NCI-H345 (cell line): ENCODE results near the gene FMNL2.

Source experiments
- DNase-seq: peaks from one replicate; lab custom pipeline; 2025; lab: John Stamatoyannopoulos, UW

Gene FMNL2

DNA sequence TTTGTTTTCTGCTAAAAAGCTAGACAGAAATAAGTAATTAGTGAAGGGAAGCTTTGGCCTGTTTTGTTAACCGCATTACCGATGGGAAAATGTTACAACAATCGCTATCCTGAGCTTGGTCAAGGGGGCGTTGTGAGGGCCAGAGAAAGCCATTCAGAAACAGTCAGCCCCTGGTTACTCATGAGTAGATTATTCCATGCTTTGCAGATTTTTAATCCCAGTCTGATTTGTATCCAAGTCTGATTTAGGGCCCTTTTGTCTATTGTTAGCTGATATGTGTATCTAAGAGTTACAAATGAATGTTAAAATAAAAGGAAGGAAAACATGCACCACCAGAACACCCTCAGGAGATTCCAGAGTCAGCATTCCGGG lies 283.2 kb downstream of the FMNL2 start:
- DNase-seq: no peak

DNA sequence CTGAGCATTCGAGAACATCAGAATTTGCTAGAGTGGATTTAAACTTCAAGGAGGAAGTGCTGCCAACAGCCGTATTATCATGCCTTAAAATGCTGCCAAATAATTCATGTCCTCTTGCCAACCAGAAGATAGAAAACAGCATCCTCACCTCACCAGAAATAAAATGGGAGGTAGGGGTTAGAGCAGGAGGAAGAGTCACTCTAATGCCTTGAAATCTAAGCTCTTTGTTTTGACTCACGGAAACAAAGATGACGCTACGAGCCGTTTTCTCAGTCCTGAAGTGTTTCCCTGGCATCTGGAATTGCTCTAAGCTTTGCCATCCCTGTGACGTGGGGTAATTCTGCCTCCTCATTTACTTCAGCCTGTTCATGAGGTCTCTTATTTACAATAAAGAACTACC lies 285.2 kb downstream of the FMNL2 start:
- no peak for DNase-seq

DNA sequence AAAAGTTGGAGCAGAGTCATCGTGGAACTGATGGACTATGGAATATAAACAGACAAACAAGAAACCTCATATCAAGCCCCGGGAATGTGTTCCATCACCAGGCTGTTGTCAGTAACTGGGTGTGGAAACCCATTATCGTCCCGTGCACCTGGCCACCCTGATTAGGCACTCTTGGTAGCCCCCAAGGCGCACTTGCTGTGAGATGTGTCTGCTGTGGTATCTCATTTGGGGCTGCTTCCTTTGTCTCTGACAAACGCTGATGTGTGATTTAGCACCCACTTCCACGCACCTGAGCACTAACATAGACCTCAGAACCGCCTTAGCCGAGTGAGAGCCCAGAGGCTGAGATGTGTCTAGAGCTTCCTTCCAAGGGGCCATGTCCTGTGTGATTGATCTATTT lies 286.0 kb downstream of the FMNL2 start:
- no peak for DNase-seq

DNA sequence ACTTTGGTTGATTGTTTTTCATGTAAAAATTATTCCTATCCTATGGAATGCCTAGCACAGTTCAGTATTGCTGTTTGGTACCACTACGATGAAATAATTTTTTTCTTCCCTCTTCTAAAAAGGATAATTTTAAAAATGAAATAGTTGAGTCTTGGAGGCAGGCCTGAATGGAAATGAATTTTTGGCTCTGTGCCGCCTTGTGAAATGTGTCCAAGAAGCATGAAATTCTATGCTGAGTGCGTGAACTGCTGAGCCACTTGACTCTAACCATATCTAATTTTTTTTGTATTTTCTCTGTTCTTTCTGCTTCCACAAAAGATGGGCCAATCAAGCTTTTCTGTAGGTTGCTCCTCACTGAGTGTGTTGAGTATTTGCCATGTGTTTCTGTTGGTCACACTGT lies 287.2 kb downstream of the FMNL2 start:
- no peak for DNase-seq

DNA sequence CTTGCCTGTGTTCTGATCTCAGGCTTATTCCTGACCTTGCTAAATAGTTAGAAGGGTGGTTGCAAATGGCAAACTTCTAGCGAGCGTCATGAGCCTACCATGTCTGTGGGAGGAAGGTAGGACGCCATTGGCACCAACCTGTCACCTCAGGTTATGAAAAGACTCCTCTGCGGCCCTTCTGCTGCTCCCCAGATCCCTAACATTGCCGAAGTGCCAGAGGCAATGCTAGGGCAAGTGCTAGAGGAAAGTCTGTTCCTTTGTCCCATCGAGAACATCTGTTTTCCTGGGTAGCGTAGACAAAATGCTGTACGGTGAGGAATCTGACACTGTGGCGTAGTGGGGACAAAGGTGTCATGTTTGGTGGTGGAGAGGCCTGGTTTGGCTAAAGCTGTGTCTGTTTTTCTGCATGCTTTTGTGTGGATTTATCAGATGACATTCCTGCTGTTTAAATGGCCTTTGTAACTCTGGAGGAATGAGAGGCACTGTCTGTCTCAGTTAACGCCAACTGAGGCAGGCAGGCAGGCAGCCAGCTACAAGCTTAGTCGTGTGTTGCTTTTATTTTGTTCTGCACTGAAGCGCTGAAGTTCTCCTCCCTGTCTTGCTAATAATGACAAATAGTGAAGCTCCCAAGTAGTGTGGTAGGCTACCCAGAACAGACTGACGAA lies 288.2 kb downstream of the FMNL2 start:
- no peak for DNase-seq

DNA sequence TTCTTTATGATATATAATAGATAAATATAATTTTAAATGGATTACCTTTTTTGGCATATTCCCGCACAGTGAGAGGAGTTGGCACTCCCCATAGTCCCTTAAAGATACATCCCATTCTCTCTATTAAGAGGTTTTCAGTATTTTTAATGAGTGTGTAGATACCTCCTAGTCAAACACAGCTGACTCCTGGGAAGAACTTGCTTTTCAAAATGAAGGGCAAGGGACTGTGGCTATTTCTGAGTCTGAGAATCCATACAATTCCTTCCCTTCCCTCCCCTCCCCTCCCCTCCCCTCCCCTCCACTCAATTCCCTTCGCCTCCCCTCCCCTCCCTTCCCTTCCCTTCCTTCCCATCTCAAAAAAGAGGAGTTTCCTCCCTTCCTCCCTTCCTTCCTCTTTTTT lies 288.8 kb downstream of the FMNL2 start:
- no peak for DNase-seq

DNA sequence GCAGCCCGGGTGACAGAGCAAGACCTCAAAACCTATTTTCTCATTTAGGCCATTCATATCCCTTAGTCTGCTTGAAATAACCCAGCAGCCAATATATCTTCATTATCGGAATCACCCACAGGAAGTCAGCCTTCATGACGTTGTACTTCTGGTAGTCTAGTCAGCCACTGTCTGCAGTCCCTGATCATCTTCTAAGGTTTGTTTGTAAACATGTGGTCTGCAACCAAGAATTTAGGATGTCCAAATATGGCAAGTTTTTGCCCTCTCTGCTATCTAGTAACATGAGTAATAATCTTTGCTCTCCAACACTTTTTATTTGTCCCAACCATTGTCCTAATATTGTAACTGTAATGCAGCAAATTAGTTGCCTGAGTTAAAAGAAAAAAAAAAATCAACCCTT lies 289.8 kb downstream of the FMNL2 start:
- DNase-seq: no peak

DNA sequence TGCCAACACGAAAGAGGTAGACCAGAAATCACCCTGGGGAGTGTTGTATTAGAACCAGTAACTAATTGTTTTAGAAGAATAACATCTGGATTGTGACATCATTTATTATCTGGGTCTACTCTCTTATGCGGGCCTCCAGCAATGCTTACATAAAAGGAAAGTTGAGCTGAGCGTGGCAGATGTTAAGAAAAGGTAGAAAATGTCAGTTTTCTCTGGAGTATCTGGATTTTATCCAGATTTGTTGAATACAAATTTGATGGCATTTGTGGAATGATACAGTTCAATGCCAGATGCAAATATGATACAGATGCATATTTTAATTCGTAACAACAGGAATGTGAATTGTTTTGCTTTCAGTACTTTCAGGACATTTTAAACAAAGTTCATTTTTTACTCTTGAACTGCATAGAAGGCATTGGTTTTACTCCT lies 292.0 kb downstream of the FMNL2 start:
- DNase-seq: no peak

DNA sequence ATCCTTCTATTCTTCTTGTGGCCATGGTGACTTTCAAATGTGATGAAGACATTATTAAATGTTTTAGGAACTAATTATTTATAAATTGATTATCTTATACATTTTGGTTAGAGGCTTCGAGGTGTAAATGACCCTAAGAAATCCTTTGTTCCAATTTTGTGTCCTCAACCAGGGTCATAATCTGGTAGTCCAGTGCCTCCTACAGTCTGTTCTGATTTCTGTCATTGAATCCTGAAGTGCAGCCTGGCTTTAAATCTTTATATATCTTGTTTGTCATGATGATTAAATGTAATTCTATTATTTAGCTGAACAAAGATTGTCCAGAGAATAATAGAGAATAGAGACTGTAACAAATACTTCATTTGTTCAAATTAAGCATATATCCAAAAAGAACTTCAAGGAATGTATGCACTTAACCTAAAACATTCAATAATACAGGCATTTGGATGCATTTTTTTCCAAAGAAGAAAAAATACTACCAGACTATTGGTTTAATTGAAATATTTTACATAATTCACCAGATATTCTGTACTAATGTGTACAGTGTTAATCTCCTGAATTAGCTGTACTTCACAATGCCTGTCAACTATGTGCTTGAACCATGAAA lies 292.5 kb downstream of the FMNL2 start:
- no peak for DNase-seq

DNA sequence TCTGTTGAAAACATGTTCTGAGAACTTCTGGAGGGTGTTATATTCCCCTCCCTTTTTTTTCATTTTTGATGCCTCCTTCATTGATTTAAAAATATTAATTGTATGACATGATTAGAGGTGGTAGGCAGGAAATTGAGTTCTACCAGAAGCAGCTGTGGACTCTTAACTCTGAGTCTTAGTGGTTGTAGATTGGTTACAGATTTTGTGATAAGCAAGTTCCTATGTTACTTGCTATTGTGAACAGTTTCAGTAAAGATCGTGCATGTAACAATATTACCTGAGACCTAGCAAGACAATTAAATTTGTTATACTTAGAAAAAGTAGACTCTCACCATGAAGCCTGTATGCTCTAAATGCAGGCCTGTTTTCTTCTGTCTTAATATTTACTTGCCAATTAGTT lies 294.2 kb downstream of the FMNL2 start:
- DNase-seq: no peak

DNA sequence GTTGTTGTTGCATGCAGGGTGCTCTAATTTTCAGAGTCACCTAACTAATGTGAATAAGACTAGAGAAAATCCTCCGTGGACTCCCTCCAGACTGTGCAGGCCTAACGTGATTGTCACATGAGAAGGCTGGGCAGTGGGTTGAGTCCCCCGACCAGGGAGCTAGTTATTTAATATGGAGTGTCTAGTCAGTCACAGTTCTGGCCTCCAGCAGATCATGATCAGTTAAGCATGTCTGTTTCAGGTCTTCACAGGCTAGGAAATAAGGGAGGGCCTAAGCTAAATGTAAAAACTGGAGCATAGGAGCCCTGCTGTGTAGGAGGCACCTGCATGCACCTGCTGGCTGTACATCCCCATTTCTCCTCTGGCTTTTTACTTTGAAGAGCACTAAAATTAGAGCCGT lies 295.5 kb downstream of the FMNL2 start:
- DNase-seq: peak; percentile 69

DNA sequence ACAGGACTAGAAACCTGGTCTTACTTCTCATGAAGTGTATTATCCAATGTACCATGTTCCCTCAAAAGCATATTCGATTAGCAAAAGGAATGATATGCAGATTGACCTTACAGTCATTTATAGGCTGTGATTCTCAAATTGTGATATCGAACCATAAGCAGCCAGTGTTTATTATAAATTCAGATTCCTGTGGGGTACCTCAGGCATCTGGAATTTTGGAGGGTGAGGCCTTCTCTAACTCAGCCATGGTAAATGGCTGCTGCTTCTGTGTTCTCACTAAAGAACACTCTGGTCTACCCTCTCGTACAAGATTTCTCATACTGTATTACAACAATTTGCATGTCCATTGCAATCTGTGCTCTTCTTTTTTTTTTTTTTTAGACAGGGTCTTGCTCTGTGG lies 297.8 kb downstream of the FMNL2 start:
- no peak for DNase-seq

DNA sequence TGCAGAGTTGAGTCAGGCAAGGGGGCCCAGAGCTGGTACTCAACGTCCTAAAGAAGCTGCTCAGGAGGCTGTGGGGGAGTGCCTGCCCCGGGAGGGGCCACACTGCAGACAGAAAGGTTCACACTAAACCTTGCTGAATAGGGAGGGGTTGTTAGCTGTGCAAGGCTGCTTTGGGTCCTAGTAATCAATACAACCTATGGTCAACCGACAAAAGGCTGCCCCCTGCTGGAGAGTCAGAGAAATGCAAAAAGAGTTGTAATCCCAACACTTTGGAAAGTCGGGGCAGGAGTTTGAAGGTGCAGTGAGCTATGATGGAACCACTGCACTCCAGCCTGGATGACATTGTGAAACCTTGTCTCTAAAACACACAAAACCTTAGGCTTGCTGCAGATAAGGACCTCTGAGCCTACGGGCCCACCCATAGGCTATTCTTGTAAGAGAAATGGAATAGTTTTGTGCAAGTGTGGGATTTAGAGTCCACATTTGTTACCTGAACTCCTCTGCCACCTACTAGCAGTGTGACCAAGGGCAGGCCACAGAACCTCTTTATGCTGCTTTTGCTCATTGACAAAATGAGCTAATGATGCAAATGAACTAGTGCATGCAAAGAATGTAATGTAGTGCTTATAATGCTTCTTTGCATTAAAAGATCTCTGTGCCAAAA lies 300.8 kb downstream of the FMNL2 start:
- peak; percentile 51 for DNase-seq

DNA sequence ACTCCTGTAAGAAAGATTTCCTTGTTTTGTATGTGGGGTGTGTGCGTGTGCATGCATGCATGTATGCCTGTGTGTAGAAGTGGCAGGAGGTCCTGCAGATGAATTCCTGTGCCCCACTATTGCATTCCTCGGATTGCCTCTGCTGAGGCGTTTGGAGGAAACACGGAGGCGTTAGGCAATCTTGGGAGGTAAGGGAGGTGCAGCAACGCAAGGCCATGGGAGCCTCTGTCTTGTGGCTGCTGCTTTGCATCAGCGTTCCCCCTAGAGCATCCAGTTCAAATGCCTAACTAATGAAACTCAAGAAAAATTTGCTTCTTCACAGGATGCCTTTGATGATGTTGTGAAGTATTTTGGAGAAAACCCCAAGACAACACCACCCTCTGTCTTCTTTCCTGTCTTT lies 302.3 kb downstream of the FMNL2 start:
- no peak for DNase-seq

DNA sequence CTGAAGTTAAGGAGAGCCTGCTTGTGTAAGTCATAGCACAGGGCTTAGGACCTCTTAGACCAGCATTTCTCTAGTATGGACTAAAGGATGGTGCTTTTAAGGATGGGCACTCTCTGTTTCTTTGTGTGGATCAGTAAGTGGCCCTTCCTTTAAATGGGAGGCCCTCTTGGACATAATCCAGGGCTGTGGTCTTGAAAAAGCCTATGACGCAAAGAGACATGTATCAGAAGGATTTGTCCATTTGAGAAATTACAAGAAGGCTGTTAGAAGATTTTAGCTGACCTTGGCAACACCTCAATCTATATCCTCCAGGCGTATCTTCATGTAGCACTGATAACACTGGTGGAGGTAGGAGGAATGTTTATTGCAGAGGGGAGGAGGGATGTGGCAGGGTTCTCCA lies 303.1 kb downstream of the FMNL2 start:
- no peak for DNase-seq

DNA sequence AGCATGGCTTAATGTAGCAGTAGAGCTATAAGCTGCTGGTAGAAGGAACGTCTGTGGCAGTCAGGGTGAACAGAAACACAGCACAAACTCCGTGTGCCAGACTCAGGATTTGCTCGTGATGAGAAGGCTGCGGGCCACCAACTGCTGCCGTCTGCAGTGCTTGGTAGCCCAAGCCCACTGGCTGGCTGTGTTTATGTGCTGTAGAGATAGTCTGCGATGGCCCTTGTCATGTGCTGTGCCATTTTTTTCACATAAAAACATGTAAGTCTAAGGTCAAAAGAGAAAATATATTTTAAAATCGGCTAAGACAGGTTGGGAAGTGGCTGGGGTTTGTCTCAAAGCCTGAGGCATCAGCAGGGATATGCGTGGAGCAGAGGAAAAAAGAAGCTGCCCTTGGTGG lies 303.6 kb downstream of the FMNL2 start:
- no peak for DNase-seq

DNA sequence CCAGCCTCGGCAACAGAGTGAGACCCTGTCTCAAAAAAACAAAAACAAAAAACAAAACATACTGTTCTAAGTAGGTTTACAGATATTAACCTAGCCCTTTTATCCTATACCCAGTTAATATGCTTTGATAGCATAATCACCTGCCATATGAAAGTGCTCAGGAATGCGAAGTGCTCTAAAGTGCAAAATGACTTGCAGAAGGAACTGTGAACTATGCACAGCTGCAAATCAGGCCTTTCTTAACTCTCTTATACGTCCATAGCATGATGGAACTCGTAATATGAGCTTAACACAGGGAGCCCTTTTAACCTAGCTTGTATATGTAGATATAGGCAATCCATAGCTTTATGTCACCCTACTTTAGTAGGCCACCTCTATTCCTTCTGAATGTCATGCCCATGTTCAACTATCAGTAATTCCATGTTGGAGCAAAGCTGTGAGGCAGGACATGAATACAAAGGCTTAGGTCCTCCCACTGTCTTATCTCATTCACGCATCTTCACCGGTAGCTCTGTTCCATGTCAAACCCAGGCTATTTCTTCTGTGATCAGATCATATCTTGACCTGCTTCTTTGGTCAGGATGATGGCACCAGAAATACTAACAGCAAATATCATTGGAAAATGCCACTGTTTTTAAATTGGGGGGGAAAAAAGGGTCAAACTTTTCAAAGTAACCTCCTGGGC lies 309.4 kb downstream of the FMNL2 start:
- DNase-seq: no peak

DNA sequence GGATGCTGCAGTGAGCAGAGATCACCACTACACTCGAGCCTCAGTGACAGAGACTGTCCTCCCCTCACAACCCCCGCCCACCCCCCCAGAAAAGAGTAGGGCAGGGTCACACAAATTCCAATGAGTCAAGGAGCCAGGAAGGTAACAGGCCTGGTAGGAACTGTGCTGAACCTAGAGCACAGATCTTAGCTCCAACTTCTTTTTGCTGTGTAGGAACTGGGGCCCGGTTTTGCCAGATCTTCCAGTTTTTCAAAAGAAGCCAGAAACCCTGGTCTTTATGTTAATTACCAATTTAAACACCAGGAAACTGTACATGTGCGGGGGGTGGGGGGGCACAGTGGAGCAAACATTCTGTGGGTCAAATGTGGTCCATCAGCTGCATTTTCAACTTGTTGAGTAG lies 311.3 kb downstream of the FMNL2 start:
- no peak for DNase-seq

DNA sequence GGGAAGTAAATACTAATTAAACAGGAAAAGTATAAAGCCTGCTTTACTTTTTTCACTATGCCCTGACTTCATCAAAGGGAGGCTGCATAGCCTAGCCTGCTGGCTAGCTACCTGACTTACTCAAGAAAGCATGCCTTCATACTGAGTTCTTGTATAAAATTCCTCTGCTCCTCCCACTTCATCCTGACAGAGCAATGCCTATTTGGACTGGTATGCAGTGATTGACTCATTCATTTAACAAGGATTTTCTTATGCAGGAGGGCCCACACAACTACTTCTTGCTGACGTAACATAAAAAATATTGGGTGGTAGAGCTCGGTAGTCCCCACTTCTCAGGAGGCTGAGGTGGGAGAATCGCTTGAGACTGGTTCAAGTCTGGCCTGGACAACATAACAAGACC lies 311.8 kb downstream of the FMNL2 start:
- DNase-seq: no peak

DNA sequence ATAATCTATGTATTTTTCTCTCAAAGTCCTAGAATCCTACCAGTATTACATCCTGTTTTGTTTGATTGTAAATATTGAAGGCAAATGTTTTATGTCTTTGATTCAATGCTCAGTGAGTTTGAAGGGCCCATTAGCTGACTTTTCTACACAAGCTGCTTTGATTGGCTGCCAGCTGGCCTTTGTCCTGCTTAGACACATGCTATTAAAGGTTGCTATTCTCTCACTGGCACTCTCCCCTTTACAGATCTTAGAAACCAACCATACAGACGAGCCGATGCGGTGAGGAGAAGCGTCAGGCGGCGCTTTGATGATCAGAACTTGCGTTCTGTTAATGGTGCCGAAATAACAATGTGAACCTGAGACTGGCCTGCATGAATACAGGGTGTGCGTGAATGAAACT lies 312.6 kb downstream of the FMNL2 start:
- peak; percentile 79 for DNase-seq

DNA sequence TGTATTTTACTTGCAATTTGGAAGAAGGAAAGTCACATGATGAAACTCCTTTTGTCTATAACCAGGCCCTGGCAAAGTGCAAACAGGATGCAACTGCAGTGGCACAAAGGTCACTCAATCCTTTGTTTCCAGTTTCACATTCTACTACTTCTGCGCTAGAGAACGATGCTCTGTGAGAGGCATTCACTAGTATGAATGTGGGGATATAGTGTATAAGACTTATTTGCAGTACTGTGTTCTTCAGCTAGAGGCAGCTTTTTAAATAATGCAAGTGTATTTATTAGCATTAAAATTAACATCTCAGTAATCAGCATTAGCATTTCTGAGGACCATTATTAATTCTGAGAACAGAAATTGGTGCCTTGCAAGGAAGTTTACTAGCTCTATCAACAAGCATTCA lies 313.4 kb downstream of the FMNL2 start:
- no peak for DNase-seq

DNA sequence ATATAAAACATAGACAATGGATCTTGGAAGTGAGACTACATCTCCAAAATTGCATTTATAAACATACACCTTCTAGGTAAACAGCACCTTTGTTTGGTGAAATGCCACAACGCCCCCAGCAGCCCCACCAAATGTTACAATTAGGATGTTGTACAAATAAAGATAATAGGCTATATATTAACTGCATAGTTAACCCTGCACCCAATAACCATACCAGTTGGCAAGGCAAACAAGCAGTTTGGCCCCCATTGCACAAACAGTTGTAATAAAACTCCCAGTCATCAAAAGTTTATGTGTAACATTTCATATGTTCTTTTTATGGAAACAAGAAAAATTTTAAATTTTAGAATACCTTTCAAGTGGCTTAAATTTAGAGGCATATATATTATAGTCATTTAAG lies 315.0 kb downstream of the FMNL2 start:
- no peak for DNase-seq

DNA sequence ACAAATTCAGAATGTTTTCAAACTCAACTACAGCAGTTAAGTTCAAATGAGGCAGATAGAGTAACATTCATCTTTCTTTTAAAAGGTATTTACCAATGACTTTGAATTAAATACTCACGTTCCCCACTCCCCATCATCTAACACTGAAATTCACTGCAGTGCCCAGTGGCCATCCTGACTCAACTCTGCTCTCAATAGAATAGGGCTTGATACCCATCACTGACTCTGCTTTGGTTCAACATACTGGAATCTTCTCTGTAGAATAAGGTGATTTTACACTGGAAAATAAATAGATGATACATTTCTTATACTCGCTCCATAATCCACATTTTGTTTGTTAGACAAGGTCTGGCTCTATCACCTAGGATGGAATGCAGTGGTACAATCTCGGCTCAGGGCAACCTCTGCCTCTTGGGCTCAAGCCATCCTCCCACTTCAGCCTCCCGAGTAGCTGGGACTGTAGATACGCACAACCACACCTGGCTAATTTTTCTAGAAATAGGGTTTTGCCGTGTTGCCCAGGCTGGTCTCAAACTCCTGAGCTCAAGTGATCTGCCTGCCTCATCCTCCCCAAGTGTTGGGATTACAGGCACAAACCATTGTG lies 315.9 kb downstream of the FMNL2 start:
- no peak for DNase-seq
